HCEC 1CT (cell line): ENCODE results near the gene COIL.

Source experiments
- DNase-seq: peaks from one replicate; pipeline ENCODE4 v3.0.0-alpha.2; 2017

The COIL gene

DNA sequence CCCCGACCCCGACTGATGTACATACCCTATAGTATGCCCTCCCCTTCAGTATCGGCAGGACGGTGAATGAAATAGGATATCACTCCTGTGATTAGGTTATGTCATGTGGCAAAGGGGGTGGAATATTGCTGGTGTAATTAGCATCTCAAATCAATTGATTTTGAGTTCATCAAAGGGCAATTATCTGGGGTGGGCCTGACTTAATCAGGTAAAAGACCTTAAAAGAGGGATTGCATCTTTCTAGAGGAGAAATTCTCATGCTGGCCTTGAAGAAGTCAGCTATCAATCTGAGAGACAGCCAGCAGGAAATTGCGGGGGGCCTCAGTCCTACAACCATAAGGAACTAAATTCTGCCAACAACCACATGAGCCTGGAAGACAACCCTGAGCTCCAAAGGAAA lies 57.3 kb downstream of the COIL start:
- no peak for DNase-seq

DNA sequence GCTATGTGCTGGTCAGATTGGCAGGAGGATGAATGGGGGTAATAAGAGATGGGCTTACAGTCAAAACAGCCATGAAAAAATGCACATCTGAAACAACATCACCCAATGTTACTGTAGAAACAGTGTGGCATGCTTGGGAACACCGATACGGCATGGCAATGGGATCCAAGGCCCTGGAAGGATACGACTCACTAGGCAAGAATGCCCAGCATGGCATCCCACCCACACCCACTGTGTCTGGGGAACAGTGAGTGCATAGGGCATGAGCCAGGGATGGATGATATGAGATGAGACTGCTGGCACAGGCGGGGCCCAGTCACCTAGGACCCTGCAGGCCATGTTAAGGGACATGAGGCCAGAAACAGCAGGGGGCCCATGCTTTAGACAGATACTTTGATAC lies 58.5 kb downstream of the COIL start:
- peak; percentile 35 for DNase-seq

DNA sequence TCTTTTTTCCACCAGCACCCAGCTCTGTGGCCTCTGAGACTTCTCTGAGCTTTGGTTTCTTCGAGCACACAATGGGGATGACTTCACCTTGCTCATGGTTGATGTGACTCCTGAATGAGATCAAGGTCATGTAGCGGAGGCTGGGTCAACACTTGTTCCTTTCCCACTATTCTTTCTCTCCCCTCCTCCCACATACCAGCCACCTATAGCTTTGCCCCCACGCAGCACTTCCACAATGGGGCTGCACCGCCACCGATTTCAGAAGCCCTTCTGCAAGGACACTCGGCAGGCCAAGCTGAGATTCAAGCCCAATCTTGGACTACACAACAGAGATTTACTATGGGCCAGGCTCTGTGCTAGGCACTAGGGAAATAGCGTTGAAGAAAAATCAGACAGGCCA lies 61.4 kb downstream of the COIL start:
- DNase-seq, result no peak

DNA sequence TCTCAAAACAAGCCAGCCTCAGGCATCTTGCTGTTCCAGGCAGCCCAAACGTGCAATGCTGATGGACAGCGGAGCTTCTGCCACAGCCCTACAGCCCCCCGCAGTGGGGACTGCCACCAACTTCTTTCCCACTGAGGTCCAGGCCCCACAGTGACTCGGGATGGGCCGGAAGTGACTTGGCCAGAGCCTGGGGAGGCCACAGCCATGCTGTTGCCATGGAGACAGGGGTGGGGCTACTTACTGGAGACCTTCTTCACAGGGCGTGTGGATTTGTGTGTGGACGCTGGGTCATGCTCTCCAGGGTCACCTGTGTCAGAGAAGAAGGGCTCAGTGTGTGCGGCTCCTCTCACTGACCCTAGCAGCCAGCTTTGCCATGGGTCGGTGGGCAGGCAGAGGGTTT lies 62.0 kb downstream of the COIL start:
- no peak for DNase-seq

DNA sequence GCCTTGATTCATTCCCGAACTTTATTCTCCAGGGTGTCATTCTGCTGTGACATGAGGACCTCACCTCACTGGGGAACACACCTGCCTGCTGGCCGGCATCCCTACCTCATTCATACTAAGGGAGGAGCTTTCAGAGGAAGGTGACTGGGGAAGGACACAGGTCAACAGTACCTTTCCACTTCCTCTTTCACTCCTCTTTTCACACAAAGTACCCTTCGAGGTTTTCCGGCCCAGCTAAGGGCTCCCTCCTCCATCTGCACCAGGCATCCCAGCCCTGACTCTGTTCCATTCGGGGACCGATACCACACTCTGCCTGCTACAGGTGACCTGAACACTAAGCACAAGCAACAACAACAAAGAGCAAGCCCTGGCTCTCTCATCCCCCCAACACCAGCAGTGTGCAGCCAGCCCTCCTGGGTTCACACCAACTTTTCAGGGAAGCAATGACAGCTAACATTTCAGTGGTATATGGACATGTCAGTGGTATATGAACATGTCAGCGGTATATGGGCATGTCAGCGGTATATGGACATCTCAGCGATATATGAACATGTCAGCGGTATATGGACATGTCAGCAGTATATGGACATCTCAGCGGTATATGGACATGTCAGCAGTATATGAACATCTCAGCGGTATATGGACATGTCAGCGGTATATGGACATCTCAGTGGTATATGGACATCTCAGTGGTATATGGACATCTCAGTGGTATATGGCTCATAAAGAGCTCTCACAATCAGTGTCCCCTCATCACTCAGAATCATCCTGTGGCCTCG lies 63.0 kb downstream of the COIL start:
- no peak for DNase-seq

DNA sequence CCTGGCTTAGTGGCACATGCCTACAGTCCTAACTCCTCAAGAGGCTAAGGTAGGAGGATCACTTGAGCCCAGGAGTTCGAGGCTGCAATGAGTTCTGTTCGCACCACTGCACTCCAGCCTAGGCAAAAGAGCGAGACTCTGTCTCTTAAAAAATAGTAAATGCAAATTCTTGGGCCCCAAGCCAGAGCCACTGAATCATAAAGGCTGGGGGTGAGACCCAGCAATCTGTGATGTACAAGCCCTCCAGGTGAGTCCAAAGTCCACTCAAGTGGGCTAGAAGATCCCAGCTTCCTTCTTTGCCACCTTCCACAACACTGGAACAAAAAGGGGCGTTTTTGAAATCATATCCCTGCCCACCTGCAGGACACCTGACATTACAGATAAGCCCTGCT lies 63.9 kb downstream of the COIL start:
- DNase-seq, result no peak

DNA sequence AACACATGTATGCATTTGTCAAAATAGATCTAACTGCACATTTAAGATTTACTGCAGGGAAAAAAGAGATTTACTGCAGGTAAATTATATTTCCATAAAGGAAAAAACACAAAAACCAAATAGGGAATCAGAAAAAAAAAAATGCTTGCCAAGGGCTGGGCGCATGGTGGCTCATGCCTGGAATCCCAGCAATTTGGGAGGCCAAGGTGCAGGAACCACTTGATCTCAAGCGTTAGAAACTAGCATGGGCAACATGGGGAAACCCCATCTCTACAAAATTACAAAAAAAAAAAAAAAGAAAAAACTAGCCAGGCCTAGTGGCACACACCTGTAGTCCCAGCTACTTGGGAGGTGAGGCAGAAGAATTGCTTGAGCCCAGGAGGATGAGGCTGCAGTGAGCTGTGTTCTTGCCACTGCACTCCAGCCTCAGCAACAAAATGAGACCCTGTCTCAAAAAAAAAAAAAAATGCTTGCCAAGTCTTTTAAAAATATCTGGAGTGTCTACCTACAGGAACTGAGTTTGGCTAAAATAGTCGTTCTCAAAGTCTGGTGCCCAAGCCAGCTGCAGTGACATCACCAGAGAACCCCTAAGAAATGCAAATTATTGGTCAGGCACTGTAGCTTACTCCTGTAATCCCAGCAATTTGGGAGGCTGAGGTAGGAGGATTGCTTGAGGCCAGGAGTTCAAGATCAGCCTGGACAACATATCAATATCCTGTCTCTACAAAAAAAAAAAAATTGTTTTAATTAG lies 64.5 kb downstream of the COIL start:
- DNase-seq, result no peak

DNA sequence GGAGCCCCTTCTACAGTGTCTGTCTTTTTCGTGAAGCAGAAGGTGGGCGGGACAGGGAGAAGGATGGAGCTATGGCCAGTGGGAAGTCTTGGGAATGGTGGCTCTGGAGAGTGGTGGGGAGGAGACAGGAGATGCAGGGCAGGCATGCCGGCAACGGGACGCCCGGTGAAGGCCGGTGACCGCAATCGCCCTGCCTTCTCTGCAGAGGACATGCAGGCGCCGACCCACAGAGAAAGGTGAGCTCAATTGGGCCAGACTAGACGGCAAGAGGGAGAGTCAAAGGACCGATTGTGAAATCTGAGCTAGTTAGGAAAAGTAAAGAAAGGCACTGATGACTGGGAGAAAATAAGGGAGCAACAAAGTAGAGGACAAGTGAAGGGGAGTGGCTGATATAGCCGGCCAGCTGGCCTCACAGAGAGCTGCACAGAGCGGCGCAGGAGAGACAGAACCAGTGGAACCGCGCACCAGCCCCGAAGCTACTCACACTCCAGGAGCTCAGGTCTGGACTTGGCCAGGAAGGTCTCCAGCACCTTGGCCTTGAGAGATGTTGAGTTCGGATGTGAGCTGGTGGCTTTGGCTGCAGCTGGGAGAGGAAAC lies 65.9 kb downstream of the COIL start:
- no peak for DNase-seq

DNA sequence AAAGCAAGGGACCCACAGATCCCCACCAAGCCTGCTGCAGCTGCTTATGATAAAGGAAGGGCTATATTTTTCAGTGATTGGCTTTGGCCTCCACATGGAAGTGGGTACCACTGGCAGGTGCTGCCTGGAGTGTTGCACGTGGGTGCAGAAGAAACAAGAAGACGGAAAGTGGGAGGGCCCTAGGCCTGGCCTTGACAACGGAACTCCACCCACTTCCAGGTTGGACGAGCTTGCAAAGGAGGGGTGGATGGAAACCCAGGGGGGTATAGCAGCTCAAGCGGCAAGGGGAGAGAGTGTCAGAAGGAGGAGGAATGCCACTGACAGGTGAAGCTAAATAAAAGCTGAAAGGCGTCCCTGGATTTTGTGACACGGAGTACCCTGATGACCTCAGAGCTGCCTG lies 67.3 kb downstream of the COIL start:
- no peak for DNase-seq

DNA sequence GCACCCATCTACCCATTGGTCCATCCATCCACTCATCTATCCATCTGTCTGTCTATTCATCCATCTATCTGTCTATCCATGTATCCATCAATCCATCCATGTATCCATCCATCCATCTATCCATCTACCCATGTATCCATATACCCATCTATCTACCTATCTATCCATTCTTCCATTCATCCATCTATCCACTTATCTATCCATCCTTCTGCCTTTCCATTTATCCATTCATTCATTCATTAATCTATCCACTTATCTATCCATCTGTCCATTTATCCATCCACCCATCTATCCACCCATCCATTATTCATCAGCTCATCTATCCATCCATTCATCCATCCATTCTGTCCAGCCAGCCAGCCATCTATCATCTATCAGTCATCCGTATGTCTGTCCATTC lies 68.5 kb downstream of the COIL start:
- no peak for DNase-seq

DNA sequence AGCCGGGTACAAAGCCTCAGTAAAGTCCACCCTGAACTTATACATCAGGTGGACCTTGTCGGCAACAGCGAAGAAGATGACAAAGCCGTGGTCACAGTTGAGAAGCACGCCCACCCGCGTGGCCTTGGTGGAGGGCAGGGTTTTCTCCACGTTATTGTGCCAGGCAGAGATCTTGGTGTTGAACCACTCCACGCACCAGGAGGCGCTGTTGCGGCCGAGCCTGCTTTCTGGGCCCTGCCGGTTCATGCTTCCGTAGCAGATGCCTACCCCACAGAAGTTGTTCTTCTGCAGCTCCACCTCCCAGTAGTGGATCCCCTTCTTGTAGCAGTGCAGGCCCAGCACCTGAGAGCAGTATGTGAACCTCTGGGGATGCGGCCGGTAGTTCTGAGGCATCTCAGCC lies 69.1 kb downstream of the COIL start:
- DNase-seq, result no peak

DNA sequence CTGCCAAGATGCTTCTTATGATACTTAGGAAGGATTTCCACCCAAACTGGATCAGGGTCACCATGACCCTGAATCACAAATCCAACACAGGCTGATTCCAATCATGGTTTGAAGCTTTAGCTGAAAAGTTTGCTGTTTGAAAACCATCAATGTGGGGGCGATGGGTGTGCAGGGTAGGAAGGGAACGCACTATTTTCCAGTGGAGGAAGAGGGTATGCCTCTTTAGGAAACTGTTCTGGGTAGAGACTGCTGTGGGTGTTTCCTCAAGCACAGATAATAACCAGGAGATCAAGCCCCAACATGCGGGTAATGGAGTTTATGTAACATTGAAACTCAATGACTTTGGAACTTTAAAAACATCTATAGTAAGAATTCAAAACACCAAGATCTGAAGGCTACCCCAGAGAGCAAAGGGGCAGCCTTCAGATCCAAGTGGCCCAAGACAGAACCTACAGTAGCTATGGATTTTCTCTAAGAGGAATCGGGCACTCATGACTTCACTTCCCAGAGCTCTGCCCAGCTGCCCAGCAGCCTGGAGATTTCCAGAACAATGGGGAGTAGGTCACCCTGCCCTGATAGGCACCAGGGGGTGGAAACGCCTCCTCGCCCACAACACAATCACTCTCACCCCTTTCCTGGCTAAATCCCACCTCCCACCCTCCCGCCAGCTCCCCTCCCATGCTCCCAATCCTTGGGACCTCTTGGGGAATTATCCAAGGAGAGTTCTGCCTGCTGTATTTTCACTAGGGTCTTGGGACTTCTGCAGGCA lies 69.8 kb downstream of the COIL start:
- no peak for DNase-seq

DNA sequence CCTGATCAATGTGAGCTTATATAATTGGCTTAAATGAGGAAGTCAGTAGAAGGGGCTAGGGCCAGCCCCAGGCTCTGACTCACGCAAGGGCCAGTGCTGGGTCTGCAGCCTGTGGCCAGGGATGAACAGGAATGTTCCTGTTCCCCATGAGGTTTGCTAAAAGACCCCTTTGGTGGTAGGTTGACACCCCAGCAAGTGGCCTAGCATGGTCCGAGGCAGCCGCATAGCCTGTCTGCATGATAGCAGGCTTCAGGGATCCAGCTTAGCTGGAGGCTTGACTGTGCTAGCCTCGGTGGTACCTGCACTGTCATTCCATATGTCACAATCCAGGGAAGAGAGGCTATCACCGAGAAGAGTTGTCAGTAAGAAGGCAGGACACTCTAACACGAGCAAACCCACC lies 70.5 kb downstream of the COIL start:
- DNase-seq, result no peak
